ENCODE measurements around the gene ZPBP2. TPM values are rescaled to one million over a fixed set of nuclear protein-coding genes. Genes with fewer than 3 reads are reported as not detected.

ZPBP2 gene
- not detected for total RNA-seq (2021; fragmentation: NEBNext Ultra II Directional; extraction: Animal tissue kit (Norgen Biotek cat#: 25700))
- long read RNA-seq: 0 reads

GRCh38 chr17:39867880-39868553, at the start of gene ZPBP2:
TSS of gene ZPBP2 (plus strand) at chr17:39868202. CDS start at chr17:39868355, 153 bp downstream.
- no peak within 1 kb of the TSS for H3K27ac Mint-ChIP-seq
- TF ChIP-seq CTCF (IDR thresholded peaks at IDR 0.05): no peak
- no peak within 1 kb of the TSS for H3K4me3 Mint-ChIP-seq
- no peaks in the 10 kb centered on the region for H3K4me1 Mint-ChIP-seq (ENCODE audit: low read depth)
- H3K27me3 Mint-ChIP-seq (ENCODE audit: insufficient read depth): peaks cover 52% of the 10 kb centered on the region
- no peaks in the 10 kb centered on the region for H3K36me3 Mint-ChIP-seq (ENCODE audit: low read depth)
- H3K9me3 Mint-ChIP-seq: peaks cover 14% of the 10 kb centered on the region
- no peak for DNase-seq

GRCh38 chr17:39818358-39819000, 49.5 kb upstream of the ZPBP2 start:
- peaks cover 7% of the 10 kb centered on the region for H3K36me3 Mint-ChIP-seq (ENCODE audit: low read depth)
- DNase-seq: no peak
- no peak overlapping the region for H3K4me3 Mint-ChIP-seq
- H3K4me1 Mint-ChIP-seq (ENCODE audit: low read depth): no peaks in the 10 kb centered on the region
- peaks cover 26% of the 10 kb centered on the region for H3K27me3 Mint-ChIP-seq (ENCODE audit: insufficient read depth)
- TF ChIP-seq CTCF (IDR thresholded peaks at IDR 0.05): no peak
- H3K9me3 Mint-ChIP-seq: peaks cover 9% of the 10 kb centered on the region
- H3K27ac Mint-ChIP-seq: no peak overlapping the region

GRCh38 chr17:39820541-39820940, 47.5 kb upstream of the ZPBP2 start:
- Mint-ChIP-seq H3K27ac (no peak overlapping the region), H3K36me3 (ENCODE audit: low read depth) (peaks cover 12% of the 10 kb centered on the region), H3K4me1 (ENCODE audit: low read depth) (no peaks in the 10 kb centered on the region), H3K9me3 (peaks cover 25% of the 10 kb centered on the region), H3K27me3 (ENCODE audit: insufficient read depth) (peaks cover 13% of the 10 kb centered on the region), H3K4me3 (no peak overlapping the region)
- no peak for DNase-seq
- TF ChIP-seq CTCF (IDR thresholded peaks at IDR 0.05): no peak

GRCh38 chr17:39820987-39821386, 47.0 kb upstream of the ZPBP2 start:
- Mint-ChIP-seq H3K4me1 (ENCODE audit: low read depth) (no peaks in the 10 kb centered on the region), H3K4me3 (no peak overlapping the region), H3K36me3 (ENCODE audit: low read depth) (peaks cover 12% of the 10 kb centered on the region), H3K9me3 (peaks cover 25% of the 10 kb centered on the region), H3K27me3 (ENCODE audit: insufficient read depth) (peaks cover 13% of the 10 kb centered on the region), H3K27ac (no peak overlapping the region)
- DNase-seq: no peak
- no peak for TF ChIP-seq CTCF (IDR thresholded peaks at IDR 0.05)

GRCh38 chr17:39822051-39822451, 46.0 kb upstream of the ZPBP2 start:
- DNase-seq: no peak
- peaks cover 12% of the 10 kb centered on the region for H3K36me3 Mint-ChIP-seq (ENCODE audit: low read depth)
- no peaks in the 10 kb centered on the region for H3K4me1 Mint-ChIP-seq (ENCODE audit: low read depth)
- H3K27me3 Mint-ChIP-seq (ENCODE audit: insufficient read depth): peaks cover 11% of the 10 kb centered on the region
- peaks cover 25% of the 10 kb centered on the region for H3K9me3 Mint-ChIP-seq
- H3K4me3 Mint-ChIP-seq: no peak overlapping the region
- H3K27ac Mint-ChIP-seq: no peak overlapping the region
- no peak for TF ChIP-seq CTCF (IDR thresholded peaks at IDR 0.05)

Measured in HFFc6 (cell line).